Cardiac fibroblast (primary cell): ENCODE results near the gene RERE.
A peak's percentile ranks its signal among the peaks of the same experiment; 100 is the strongest.

Experiments
- DNase-seq, 2 donors: peaks; one replicate each; pipeline versions ENCODE4 v3.0.0 to v3.0.0-alpha.2; 2010; ENCODE audit warnings: low read depth in 2 of 2
- H3K4me3 ChIP-seq, 2 donors: replicated peaks in 1 of 2; 1 replicate in 1 of 2; 2 replicates in 1 of 2; pipeline ENCODE4 v1.5.1; 2011; ENCODE audit warnings: low read depth in 2 of 2, low read length in 2 of 2, mild to moderate bottlenecking in 2 of 2, moderate library complexity in 1 of 2
- CTCF ChIP-seq: IDR thresholded peaks from one replicate; pipeline ENCODE4 v1.5.1; 2011; ENCODE audit warnings: low read depth, mild to moderate bottlenecking, low read length, inconsistent platforms

The RERE gene

GRCh38 chr1:8851060-8851459, 33.6 kb upstream of the RERE start:
- DNase-seq = no peak
- TF ChIP-seq CTCF = no peak
- no peak overlapping the region for H3K4me3 ChIP-seq

- TF ChIP-seq CTCF = peak; percentile 94
- no peak overlapping the region for H3K4me3 ChIP-seq
Measured at GRCh38 chr1:8848663-8849386, 31.4 kb upstream of the RERE start.

GRCh38 chr1:8847990-8848389, 30.6 kb upstream of the RERE start:
- DNase-seq = no peak
- H3K4me3 ChIP-seq = no peak overlapping the region
- no peak for TF ChIP-seq CTCF

More at GRCh38 chr1:8848663-8849386, 31.4 kb upstream of the RERE start:
- peak; percentile 93 to 97 for DNase-seq

GRCh38 chr1:8846263-8846662, 28.8 kb upstream of the RERE start:
- no peak for TF ChIP-seq CTCF
- DNase-seq = no peak
- no peak overlapping the region for H3K4me3 ChIP-seq

GRCh38 chr1:8845104-8846097, 28.0 kb upstream of the RERE start:
- TF ChIP-seq CTCF = no peak
- no peak for DNase-seq
- H3K4me3 ChIP-seq = no peak overlapping the region

- no peak overlapping the region for H3K4me3 ChIP-seq
- TF ChIP-seq CTCF = no peak
- DNase-seq = peak in 1 of 2 donors; percentile 31
Measured at GRCh38 chr1:8844501-8845006, 27.1 kb upstream of the RERE start.
